Endothelial cell (in vitro differentiated cells): ENCODE data around the gene HS6ST3. TPM values are rescaled to one million over a fixed set of nuclear protein-coding genes. Genes with fewer than 3 reads are reported as not detected.

Experiments
- DNase-seq: peaks from one replicate; pipeline ENCODE4 v3.0.0; 2021; ENCODE audit warnings: low spot score
- H3K27ac Mint-ChIP-seq: one replicate; pipeline ENCODE4 v1.8.0; 2021; ENCODE audit warnings: mixed read lengths, inconsistent platforms; ENCODE audit not compliant: unreplicated experiment
- H3K27me3 Mint-ChIP-seq: one replicate; pipeline ENCODE4 v1.8.0; 2021; ENCODE audit warnings: mild to moderate bottlenecking, moderate library complexity, mixed read lengths, inconsistent platforms; ENCODE audit not compliant: unreplicated experiment
- H3K36me3 Mint-ChIP-seq: one replicate; pipeline ENCODE4 v1.8.0; 2021; ENCODE audit warnings: mild to moderate bottlenecking, low read depth, mixed read lengths, inconsistent platforms; ENCODE audit not compliant: unreplicated experiment
- H3K4me1 Mint-ChIP-seq: one replicate; pipeline ENCODE4 v1.8.0; 2021; ENCODE audit warnings: mild to moderate bottlenecking, mixed read lengths, inconsistent platforms; ENCODE audit not compliant: unreplicated experiment
- H3K4me3 Mint-ChIP-seq: one replicate; pipeline ENCODE4 v1.8.0; 2021; ENCODE audit warnings: mild to moderate bottlenecking, mixed read lengths, inconsistent platforms; ENCODE audit not compliant: unreplicated experiment
- H3K9me3 Mint-ChIP-seq: one replicate; pipeline ENCODE4 v1.8.0; 2021; ENCODE audit warnings: mixed read lengths, inconsistent platforms; ENCODE audit not compliant: unreplicated experiment
- CTCF ChIP-seq: fragments of 200-600 bp; sonication (generic); IDR thresholded peaks from one replicate; pipeline ENCODE4 v1.5.0; 2021; ENCODE audit warnings: antibody characterized with exemption; ENCODE audit not compliant: unreplicated experiment
- total RNA-seq: library from RNA; stranded (reverse); fragmentation: NEBNext Ultra II Directional; extraction: Animal tissue kit (Norgen Biotek cat#: 25700); gene quantifications from one replicate; pipeline ENCODE4 v1.2.1, GENCODE V29; 2021; ENCODE audit not compliant: unreplicated experiment

Gene HS6ST3
- total RNA-seq, 1 donor from 2014 or later: 1.9 TPM

GRCh38 chr13:96525715-96526114 lies 435.8 kb downstream of the HS6ST3 start:
- Mint-ChIP-seq H3K9me3 (no peaks in the 10 kb centered on the region), H3K4me1 (peaks cover 4% of the 10 kb centered on the region), H3K27me3 (no peaks in the 10 kb centered on the region), H3K36me3 (no peaks in the 10 kb centered on the region), H3K4me3 (no peak overlapping the region), H3K27ac (no peak overlapping the region)
- TF ChIP-seq CTCF: no peak
- no peak for DNase-seq

- TF ChIP-seq CTCF: no peak
- Mint-ChIP-seq H3K27ac (peak overlapping the region; percentile 27), H3K4me3 (no peak overlapping the region), H3K27me3 (no peaks in the 10 kb centered on the region), H3K4me1 (peaks cover 4% of the 10 kb centered on the region), H3K9me3 (no peaks in the 10 kb centered on the region), H3K36me3 (no peaks in the 10 kb centered on the region)
- no peak for DNase-seq
These were observed 437.6 kb downstream of the HS6ST3 start for GRCh38 chr13:96527497-96527896.

DNA sequence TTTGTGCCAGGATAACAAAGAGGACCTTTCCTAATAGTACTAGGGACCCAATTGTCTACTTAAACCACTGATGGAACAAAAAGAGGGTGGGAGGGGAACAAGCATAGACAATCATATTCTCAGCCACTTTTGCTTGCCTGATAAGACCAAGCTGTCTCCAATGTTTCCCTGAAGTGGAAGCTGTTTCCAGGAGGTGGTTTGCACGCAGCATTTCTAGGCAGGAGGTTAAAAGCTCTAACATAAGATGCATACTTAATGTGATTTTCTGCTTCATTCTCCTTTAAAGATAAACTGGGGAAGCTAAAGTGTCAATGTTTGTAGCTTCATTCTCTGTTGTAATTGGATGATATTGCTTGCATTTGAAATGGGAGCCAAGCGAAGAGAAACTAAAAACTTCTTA lies 442.9 kb downstream of the HS6ST3 start:
- H3K9me3 Mint-ChIP-seq: no peaks in the 10 kb centered on the region
- no peak for DNase-seq
- no peak overlapping the region for H3K27ac Mint-ChIP-seq
- no peak overlapping the region for H3K4me3 Mint-ChIP-seq
- no peaks in the 10 kb centered on the region for H3K27me3 Mint-ChIP-seq
- no peaks in the 10 kb centered on the region for H3K4me1 Mint-ChIP-seq
- TF ChIP-seq CTCF: no peak
- no peaks in the 10 kb centered on the region for H3K36me3 Mint-ChIP-seq

GRCh38 chr13:96533408-96533807 lies 443.5 kb downstream of the HS6ST3 start:
- Mint-ChIP-seq H3K4me1 (no peaks in the 10 kb centered on the region), H3K9me3 (no peaks in the 10 kb centered on the region), H3K4me3 (no peak overlapping the region), H3K36me3 (no peaks in the 10 kb centered on the region), H3K27ac (no peak overlapping the region), H3K27me3 (no peaks in the 10 kb centered on the region)
- TF ChIP-seq CTCF: no peak
- no peak for DNase-seq

GRCh38 chr13:96539791-96540190 lies 449.9 kb downstream of the HS6ST3 start:
- DNase-seq: no peak
- no peaks in the 10 kb centered on the region for H3K27me3 Mint-ChIP-seq
- H3K36me3 Mint-ChIP-seq: no peaks in the 10 kb centered on the region
- no peak for TF ChIP-seq CTCF
- no peaks in the 10 kb centered on the region for H3K9me3 Mint-ChIP-seq
- no peaks in the 10 kb centered on the region for H3K4me1 Mint-ChIP-seq
- H3K27ac Mint-ChIP-seq: no peak overlapping the region
- H3K4me3 Mint-ChIP-seq: no peak overlapping the region
